ENCODE data around the gene HLCS. TPM values are rescaled to one million over a fixed set of nuclear protein-coding genes. Genes with fewer than 3 reads are reported as not detected.

Gene HLCS
- total and polyA plus RNA-seq, 10 of the 15 experiments (the other 5 are each of a cell fraction or from before 2014, with no cell fraction given): 1.5 to 12.7 (median 9.6) TPM

GRCh38 chr21:36790616-36791015, 175.9 kb downstream of the HLCS start (continued):
- TF ChIP-seq BCL3 (IDR thresholded peaks at IDR 0.05; ENCODE audit: borderline replicate concordance, insufficient read depth, low read depth, low read length, poor library complexity, severe bottlenecking): no peak
- no peak for TF ChIP-seq YBX1 (IDR thresholded peaks at IDR 0.05)
- TF ChIP-seq CBX3 (IDR thresholded peaks at IDR 0.05; ENCODE audit: borderline replicate concordance, low read depth): no peak
- TF ChIP-seq BCLAF1 (IDR thresholded peaks at IDR 0.05): no peak
- no peak for TF ChIP-seq HSF1 (IDR thresholded peaks at IDR 0.05; ENCODE audit: low read depth, low read length)

- DNase-seq (ENCODE audit: low read depth, low spot score) (no peak), ATAC-seq (no peak), FAIRE-seq (no peak)
- POLR2A ChIA-PET: no interaction called here
- no peaks in the 10 kb centered on the region for H3K4me1 ChIP-seq (ENCODE audit: control insufficient read depth, insufficient read depth, low read length)
- H3K79me2 ChIP-seq (ENCODE audit: control insufficient read depth, insufficient read depth, low read length): no peaks in the 10 kb centered on the region
- BruUV-seq (replicated peaks): no TSS peak
- 65% methylated on average over 12 of the region's 12 CpGs for WGBS (ENCODE audit: insufficient coverage, insufficient replicate concordance, low lambda C conversion rate, missing lambda C conversion rate)
- H2AFZ ChIP-seq (ENCODE audit: control insufficient read depth, low read depth, low read length): no peak overlapping the region
- CTCF ChIA-PET: interaction anchor here (1.6 kb wide), 1 partner anchor 9 kb away, joined by 3 read pairs; no protein-coding TSS in a partner anchor
- RAD21 ChIA-PET (ENCODE audit: unreplicated experiment): interaction anchor here (0.6 kb wide), 1 partner anchor 370 kb away, joined by 3 read pairs; no protein-coding TSS in a partner anchor
- H3K4me2 ChIP-seq (ENCODE audit: control insufficient read depth, insufficient read depth): no peak overlapping the region
- H4K20me1 ChIP-seq (ENCODE audit: control insufficient read depth, insufficient read depth): no peaks in the 10 kb centered on the region
- intact Hi-C loops (cut with micrococcal nuclease; ENCODE audit: unreplicated experiment): no loop called here
- H3K9me3 ChIP-seq (replicated peaks; ENCODE audit: control insufficient read depth, insufficient read depth, low read length): no peaks in the 10 kb centered on the region
- in situ Hi-C loops (cut with MboI): no loop called here
- no peak overlapping the region for H3K27ac ChIP-seq (ENCODE audit: control insufficient read depth, insufficient read depth)
- no peaks in the 10 kb centered on the region for H3K27me3 ChIP-seq (replicated peaks in 1 of 2; ENCODE audit: control insufficient read depth in 2 of 2, insufficient read depth in 2 of 2, low read length in 1 of 2)
- no peaks in the 10 kb centered on the region for H3K36me3 ChIP-seq (ENCODE audit: control insufficient read depth in 2 of 2, insufficient read depth in 2 of 2, low read length in 1 of 2)
- no peak overlapping the region for H3K4me3 ChIP-seq
- SMC1A ChIA-PET (ENCODE audit: uncharacterized antibody, unreplicated experiment): no interaction called here
- no peak overlapping the region for H3K9ac ChIP-seq (ENCODE audit: control insufficient read depth, insufficient read depth, low read length)
- no peak for TF ChIP-seq ZNF592 (IDR thresholded peaks at IDR 0.05)
These were observed 178.3 kb downstream of the HLCS start for GRCh38 chr21:36788120-36788638.

Measured in GM12878 (cell line).